Measurements from ENCODE around the gene CSMD2.

The CSMD2 gene

GRCh38 chr1:34122080-34122932 lies 42.7 kb downstream of the CSMD2 start:
- H3K9me3 ChIP-seq = no peaks in the 10 kb centered on the region
- no peak overlapping the region for H3K4me3 ChIP-seq (ENCODE audit: low read depth in 1 of 2, low read length in 1 of 2)
- no peaks in the 10 kb centered on the region for H3K36me3 ChIP-seq
- H3K4me1 ChIP-seq (ENCODE audit: control insufficient read depth in 1 of 2, insufficient read depth in 1 of 2, low read depth in 1 of 2, low read length in 1 of 2) = no peaks in the 10 kb centered on the region
- no peak for TF ChIP-seq CTCF (IDR thresholded peaks at IDR 0.05)
- no peak overlapping the region for H3K27ac ChIP-seq
- no peaks in the 10 kb centered on the region for H3K27me3 ChIP-seq

GRCh38 chr1:34115233-34115632 lies 49.8 kb downstream of the CSMD2 start:
- H3K4me3 ChIP-seq (ENCODE audit: low read depth in 1 of 2, low read length in 1 of 2) = no peak overlapping the region
- no peak overlapping the region for H3K27ac ChIP-seq
- H3K4me1 ChIP-seq (ENCODE audit: control insufficient read depth in 1 of 2, insufficient read depth in 1 of 2, low read depth in 1 of 2, low read length in 1 of 2) = no peaks in the 10 kb centered on the region
- no peaks in the 10 kb centered on the region for H3K9me3 ChIP-seq
- H3K27me3 ChIP-seq = no peaks in the 10 kb centered on the region
- no peak for TF ChIP-seq CTCF (IDR thresholded peaks at IDR 0.05)
- no peaks in the 10 kb centered on the region for H3K36me3 ChIP-seq

GRCh38 chr1:34113887-34114286 lies 51.1 kb downstream of the CSMD2 start:
- Histone ChIP-seq H3K4me3 (ENCODE audit: low read depth in 1 of 2, low read length in 1 of 2) (no peak overlapping the region), H3K4me1 (ENCODE audit: control insufficient read depth in 1 of 2, insufficient read depth in 1 of 2, low read depth in 1 of 2, low read length in 1 of 2) (no peaks in the 10 kb centered on the region), H3K27ac (no peak overlapping the region), H3K9me3 (no peaks in the 10 kb centered on the region), H3K36me3 (no peaks in the 10 kb centered on the region), H3K27me3 (no peaks in the 10 kb centered on the region)
- no peak for TF ChIP-seq CTCF (IDR thresholded peaks at IDR 0.05)

- no peaks in the 10 kb centered on the region for H3K36me3 ChIP-seq
- H3K4me1 ChIP-seq (ENCODE audit: control insufficient read depth in 1 of 2, insufficient read depth in 1 of 2, low read depth in 1 of 2, low read length in 1 of 2) = no peaks in the 10 kb centered on the region
- H3K9me3 ChIP-seq = no peaks in the 10 kb centered on the region
- TF ChIP-seq CTCF (IDR thresholded peaks at IDR 0.05) = no peak
- no peak overlapping the region for H3K4me3 ChIP-seq (ENCODE audit: low read depth in 1 of 2, low read length in 1 of 2)
- no peaks in the 10 kb centered on the region for H3K27me3 ChIP-seq
- H3K27ac ChIP-seq = no peak overlapping the region
Measured at GRCh38 chr1:34113362-34113761, 51.7 kb downstream of the CSMD2 start.

GRCh38 chr1:34108711-34109110 lies 56.3 kb downstream of the CSMD2 start:
- no peak for TF ChIP-seq CTCF (IDR thresholded peaks at IDR 0.05)
- Histone ChIP-seq H3K4me3 (ENCODE audit: low read depth in 1 of 2, low read length in 1 of 2) (no peak overlapping the region), H3K4me1 (ENCODE audit: control insufficient read depth in 1 of 2, insufficient read depth in 1 of 2, low read depth in 1 of 2, low read length in 1 of 2) (no peaks in the 10 kb centered on the region), H3K27ac (no peak overlapping the region), H3K27me3 (no peaks in the 10 kb centered on the region), H3K36me3 (no peaks in the 10 kb centered on the region), H3K9me3 (no peaks in the 10 kb centered on the region)

All from neutrophil (primary cell).